Nephron (organoid): Measurements from ENCODE around the gene TBRG4.

Experiments used
- H3K27ac Mint-ChIP-seq, 3 experiments: 2 replicates each; pipeline ENCODE4 v1.8.0; 2020; ENCODE audit warnings: mixed read lengths in 3 of 3, mild to moderate bottlenecking in 2 of 3, moderate library complexity in 1 of 3
- H3K27me3 Mint-ChIP-seq: 2 replicates; pipeline ENCODE4 v1.8.0; 2021; ENCODE audit warnings: low read depth, mild to moderate bottlenecking, moderate library complexity, mixed read lengths
- H3K36me3 Mint-ChIP-seq: 2 replicates; pipeline ENCODE4 v1.8.0; 2020; ENCODE audit warnings: low read depth, mixed read lengths
- H3K4me1 Mint-ChIP-seq: 2 replicates; pipeline ENCODE4 v1.8.0; 2020; ENCODE audit warnings: mixed read lengths
- H3K4me3 Mint-ChIP-seq, 3 experiments: 2 replicates each; pipeline ENCODE4 v1.8.0; 2020; ENCODE audit warnings: mild to moderate bottlenecking in 3 of 3, mixed read lengths in 3 of 3, moderate library complexity in 2 of 3
- H3K9me3 Mint-ChIP-seq: 2 replicates; pipeline ENCODE4 v1.8.0; 2020; ENCODE audit warnings: mixed read lengths
- CTCF ChIP-seq, 3 experiments: fragments of 200-600 bp; sonication (generic); IDR thresholded peaks; one replicate each; pipeline ENCODE4 v1.5.0; 2021; ENCODE audit warnings: antibody characterized with exemption in 3 of 3; ENCODE audit not compliant: unreplicated experiment in 3 of 3

The TBRG4 gene

GRCh38 chr7:45098983-45099839 is 12.3 kb downstream of the TBRG4 start:
- H3K4me3 Mint-ChIP-seq, result no peak overlapping the region
- no peaks in the 10 kb centered on the region for H3K27me3 Mint-ChIP-seq
- peaks cover 17% of the 10 kb centered on the region for H3K36me3 Mint-ChIP-seq
- no peaks in the 10 kb centered on the region for H3K9me3 Mint-ChIP-seq
- no peak overlapping the region for H3K27ac Mint-ChIP-seq
- H3K4me1 Mint-ChIP-seq, result no peaks in the 10 kb centered on the region
- TF ChIP-seq CTCF (IDR thresholded peaks at IDR 0.05; ENCODE audit: unreplicated experiment in 3 of 3), result no peak

GRCh38 chr7:45092931-45093235 is 18.6 kb downstream of the TBRG4 start:
- peaks cover 14% of the 10 kb centered on the region for H3K27me3 Mint-ChIP-seq
- no peak overlapping the region for H3K4me3 Mint-ChIP-seq
- H3K36me3 Mint-ChIP-seq, result no peaks in the 10 kb centered on the region
- no peaks in the 10 kb centered on the region for H3K4me1 Mint-ChIP-seq
- no peak for TF ChIP-seq CTCF (IDR thresholded peaks at IDR 0.05; ENCODE audit: unreplicated experiment in 3 of 3)
- H3K27ac Mint-ChIP-seq, result no peak overlapping the region
- peaks cover 4% of the 10 kb centered on the region for H3K9me3 Mint-ChIP-seq

- no peak for TF ChIP-seq CTCF (IDR thresholded peaks at IDR 0.05; ENCODE audit: unreplicated experiment in 3 of 3)
Measured at GRCh38 chr7:45092100-45092930, 19.2 kb downstream of the TBRG4 start.

GRCh38 chr7:45089341-45089891 is 22.1 kb downstream of the TBRG4 start:
- peak overlapping the region in 1 of 3 experiments; percentile 59 for H3K27ac Mint-ChIP-seq
- TF ChIP-seq CTCF (IDR thresholded peaks at IDR 0.05; ENCODE audit: unreplicated experiment in 3 of 3), result no peak
- H3K4me3 Mint-ChIP-seq, result peak overlapping the region; percentile 77 to 86 (median 80)
- no peaks in the 10 kb centered on the region for H3K36me3 Mint-ChIP-seq
- H3K4me1 Mint-ChIP-seq, result peaks cover 5% of the 10 kb centered on the region
- H3K27me3 Mint-ChIP-seq, result peaks cover 14% of the 10 kb centered on the region
- peaks cover 4% of the 10 kb centered on the region for H3K9me3 Mint-ChIP-seq

More at GRCh38 chr7:45092100-45092930, 19.2 kb downstream of the TBRG4 start:
- Mint-ChIP-seq H3K4me3 (no peak overlapping the region), H3K4me1 (no peaks in the 10 kb centered on the region), H3K36me3 (no peaks in the 10 kb centered on the region), H3K9me3 (peaks cover 4% of the 10 kb centered on the region), H3K27me3 (peaks cover 14% of the 10 kb centered on the region), H3K27ac (no peak overlapping the region)

GRCh38 chr7:45088821-45089340 is 22.6 kb downstream of the TBRG4 start, which contains the start of gene NACAD:
Gene NACAD (minus strand): TSS chr7:45088969. CDS start chr7:45088894, 75 bp downstream.
- peaks cover 5% of the 10 kb centered on the region for H3K4me1 Mint-ChIP-seq
- H3K27me3 Mint-ChIP-seq, result peaks cover 14% of the 10 kb centered on the region
- no peaks in the 10 kb centered on the region for H3K36me3 Mint-ChIP-seq
- H3K27ac Mint-ChIP-seq, result peak within 1 kb of the TSS in 1 of 3 experiments; percentile 59
- peak within 1 kb of the TSS; percentile 77 to 86 (median 80) for H3K4me3 Mint-ChIP-seq
- H3K9me3 Mint-ChIP-seq, result peaks cover 4% of the 10 kb centered on the region
- no peak for TF ChIP-seq CTCF (IDR thresholded peaks at IDR 0.05; ENCODE audit: unreplicated experiment in 3 of 3)
